Activated CD4-positive, alpha-beta memory T cell treated with anti-CD3 and anti-CD28 coated beads for 36 hours (primary cell): ENCODE measurements around the gene JDP2. TPM values are rescaled to one million over a fixed set of nuclear protein-coding genes. Genes with fewer than 3 reads are reported as not detected.

Experiments
- CTCF ChIA-PET: fragments of 350-600 bp; sonication (Branson Sonifier 250); formaldehyde crosslinking; loops from one replicate; lab custom pipeline; 2021; ENCODE audit warnings: antibody characterized with exemption, inconsistent platforms; lab: Charles Lee
- POLR2A ChIA-PET: fragments of 350-600 bp; sonication (Branson Sonifier 250); formaldehyde crosslinking; loops from one replicate; lab custom pipeline; 2021; ENCODE audit warnings: antibody characterized with exemption; lab: Charles Lee
- DNase-seq: peaks from one replicate; pipeline ENCODE4 v3.0.0-alpha.2; 2020
- H3K27ac Mint-ChIP-seq: one replicate; pipeline ENCODE4 v1.8.0; 2021; ENCODE audit warnings: mixed read lengths
- H3K27me3 Mint-ChIP-seq: one replicate; pipeline ENCODE4 v1.8.0; 2021; ENCODE audit warnings: mixed read lengths
- H3K36me3 Mint-ChIP-seq: one replicate; pipeline ENCODE4 v1.8.0; 2021; ENCODE audit warnings: mixed read lengths
- H3K4me1 Mint-ChIP-seq: one replicate; pipeline ENCODE4 v1.8.0; 2021; ENCODE audit warnings: low read depth, mixed read lengths
- H3K4me3 Mint-ChIP-seq: one replicate; pipeline ENCODE4 v1.8.0; 2021; ENCODE audit warnings: mild to moderate bottlenecking, mixed read lengths
- H3K9me3 Mint-ChIP-seq: one replicate; pipeline ENCODE4 v1.8.0; 2021; ENCODE audit warnings: mixed read lengths
- intact Hi-C: fragments of 100-400 bp; cut with micrococcal nuclease; formaldehyde crosslinking; loops from one replicate; pipeline ENCODE4 v1.15.1; 2023
- total RNA-seq, 2 experiments: library from RNA; stranded (reverse); gene quantifications; one replicate each; pipeline ENCODE4 v1.2.3, GENCODE V29; 2021

The JDP2 gene
- total RNA-seq, 2 experiments from 2014 or later = 1.7 to 1.8 TPM

- Mint-ChIP-seq H3K27ac (no peak overlapping the region), H3K4me1 (peaks cover 20% of the 10 kb centered on the region), H3K4me3 (no peak overlapping the region), H3K9me3 (no peaks in the 10 kb centered on the region), H3K36me3 (no peaks in the 10 kb centered on the region), H3K27me3 (peaks cover 11% of the 10 kb centered on the region)
- ChIA-PET POLR2A (interaction anchor here (1.2 kb wide), 1 partner anchor 12 kb away, joined by 3 read pairs; no protein-coding TSS in a partner anchor), CTCF (interaction anchor here (1.3 to 1.7 kb wide), 2 partner anchors 58 to 130 kb away, joined by 4 to 6 read pairs; no protein-coding TSS in a partner anchor)
- DNase-seq = no peak
- intact Hi-C loops = no loop called here
Measured at GRCh38 chr14:75430976-75431375, 3.2 kb downstream of the JDP2 start.

DNA sequence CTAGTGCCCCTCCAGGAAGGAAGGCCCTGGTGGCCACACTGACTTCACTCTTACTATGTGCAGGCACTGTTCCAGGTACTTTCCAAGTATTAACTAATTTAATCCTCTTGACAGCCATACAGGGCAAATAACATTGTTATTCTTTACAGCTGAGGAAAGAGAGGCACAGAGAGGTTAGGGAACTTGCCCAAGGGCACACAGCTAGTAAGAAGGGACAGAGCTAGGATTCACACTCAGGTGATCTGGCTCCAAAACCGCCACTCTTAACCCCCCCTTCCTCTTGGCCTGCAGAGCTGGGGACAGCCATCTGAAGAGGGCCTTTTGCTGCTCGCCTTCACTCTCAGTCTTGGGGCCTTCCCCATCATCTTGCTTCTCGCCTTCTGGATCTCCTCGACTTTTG is 4.0 kb downstream of the JDP2 start:
- DNase-seq = no peak
- Mint-ChIP-seq H3K4me1 (peaks cover 16% of the 10 kb centered on the region), H3K4me3 (no peak overlapping the region), H3K27ac (no peak overlapping the region), H3K27me3 (peaks cover 6% of the 10 kb centered on the region), H3K9me3 (no peaks in the 10 kb centered on the region), H3K36me3 (no peaks in the 10 kb centered on the region)
- ChIA-PET POLR2A (no interaction called here), CTCF (interaction anchor here (0.9 kb wide), 1 partner anchor 223 kb away, joined by 3 read pairs; no protein-coding TSS in a partner anchor)
- intact Hi-C loops = no loop called here

DNA sequence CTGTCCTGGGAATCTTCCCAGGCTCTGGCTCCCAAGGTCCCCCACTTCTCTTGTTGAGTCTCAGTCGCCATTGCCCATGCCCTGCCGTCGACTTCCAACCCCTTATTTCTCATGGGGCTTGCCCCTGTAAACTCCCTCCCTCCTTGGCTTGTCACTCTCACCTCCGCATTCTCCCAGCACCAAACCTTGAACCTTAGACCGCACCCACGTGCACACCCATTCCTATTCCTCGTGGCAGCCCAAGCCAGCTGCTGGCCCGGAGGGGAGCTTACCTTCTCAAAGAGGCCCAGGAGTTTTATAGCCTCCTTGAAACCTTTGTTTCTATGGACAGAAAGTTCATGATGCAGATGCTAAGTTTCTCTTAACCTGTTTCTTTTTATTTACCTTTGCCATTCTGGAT is 4.6 kb downstream of the JDP2 start:
- Mint-ChIP-seq H3K4me3 (no peak overlapping the region), H3K36me3 (no peaks in the 10 kb centered on the region), H3K27ac (no peak overlapping the region), H3K4me1 (peaks cover 10% of the 10 kb centered on the region), H3K9me3 (no peaks in the 10 kb centered on the region), H3K27me3 (peaks cover 4% of the 10 kb centered on the region)
- ChIA-PET POLR2A (no interaction called here), CTCF (interaction anchor here (0.6 to 0.9 kb wide), 2 partner anchors 99 to 222 kb away, joined by 3 read pairs; no protein-coding TSS in a partner anchor)
- intact Hi-C loops = no loop called here
- no peak for DNase-seq

GRCh38 chr14:75433631-75434071 is 5.8 kb downstream of the JDP2 start:
- H3K36me3 Mint-ChIP-seq = no peaks in the 10 kb centered on the region

DNA sequence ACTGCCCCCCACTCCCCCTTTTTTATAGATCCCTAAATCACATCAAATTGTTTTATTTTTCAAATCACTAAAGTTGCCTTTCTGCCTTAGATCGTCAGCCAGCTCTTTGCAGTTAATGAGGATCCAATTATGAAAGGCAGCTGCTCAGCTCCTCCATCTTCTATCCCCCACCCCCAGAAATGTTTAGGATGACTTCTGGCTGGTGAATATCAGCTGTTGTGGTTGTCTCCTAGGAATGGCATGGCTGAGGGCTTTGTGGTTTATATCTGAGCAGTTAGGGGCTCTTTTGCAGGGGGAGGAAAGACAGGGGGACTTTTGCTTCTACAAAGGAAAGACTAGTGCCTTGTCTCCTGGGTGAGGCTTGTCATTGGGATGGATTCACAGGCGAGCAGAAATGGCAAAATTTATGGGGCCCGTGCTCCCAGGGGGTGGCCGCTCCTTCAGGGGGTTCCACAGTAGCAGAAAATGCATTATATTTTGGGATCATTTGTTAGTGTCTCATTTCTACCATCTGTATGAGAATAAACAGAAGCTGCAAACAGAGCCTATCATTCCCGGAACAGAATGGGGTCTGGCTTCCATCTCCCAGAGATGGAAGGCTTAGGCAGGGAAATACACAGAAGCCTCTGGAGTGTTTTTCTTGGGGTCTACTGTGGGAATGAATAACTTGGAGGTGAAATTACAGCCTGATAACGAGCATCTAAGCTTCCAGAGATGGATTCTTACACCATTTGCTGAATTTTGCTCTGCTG is 6.5 kb downstream of the JDP2 start:
- H3K27ac Mint-ChIP-seq = no peak overlapping the region
- intact Hi-C loops = no loop called here
- no peaks in the 10 kb centered on the region for H3K36me3 Mint-ChIP-seq
- no peaks in the 10 kb centered on the region for H3K9me3 Mint-ChIP-seq
- no peak for DNase-seq
- H3K27me3 Mint-ChIP-seq = peaks cover 4% of the 10 kb centered on the region
- H3K4me3 Mint-ChIP-seq = no peak overlapping the region
- POLR2A ChIA-PET = no interaction called here
- H3K4me1 Mint-ChIP-seq = peaks cover 10% of the 10 kb centered on the region
- CTCF ChIA-PET = no interaction called here

More at GRCh38 chr14:75433631-75434071, 5.8 kb downstream of the JDP2 start:
- no peak overlapping the region for H3K4me3 Mint-ChIP-seq
- peaks cover 10% of the 10 kb centered on the region for H3K4me1 Mint-ChIP-seq
- no peaks in the 10 kb centered on the region for H3K9me3 Mint-ChIP-seq
- intact Hi-C loops = no loop called here
- H3K27ac Mint-ChIP-seq = no peak overlapping the region
- no peak for DNase-seq
- H3K27me3 Mint-ChIP-seq = peaks cover 4% of the 10 kb centered on the region
- CTCF ChIA-PET = no interaction called here
- POLR2A ChIA-PET = no interaction called here

DNA sequence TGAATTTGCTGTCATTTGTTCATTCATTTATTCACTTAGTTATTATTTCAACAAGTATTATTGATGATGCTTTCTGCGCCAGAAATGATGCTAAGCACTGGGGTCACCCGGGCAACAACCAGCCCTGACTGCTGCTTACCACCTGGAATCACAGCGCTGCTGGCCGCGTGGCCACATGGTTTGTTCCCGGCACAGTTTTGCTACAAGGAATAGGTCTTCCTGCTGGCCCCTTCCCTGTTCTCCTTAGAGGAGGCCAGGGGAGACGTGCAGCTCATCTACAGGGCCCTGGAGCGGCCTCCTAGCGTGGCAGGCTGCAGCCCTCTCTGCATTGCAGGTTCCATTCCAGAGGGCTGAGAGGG is 7.0 kb downstream of the JDP2 start:
- POLR2A ChIA-PET = no interaction called here

GRCh38 chr14:75435473-75435872 is 7.7 kb downstream of the JDP2 start:
- Mint-ChIP-seq H3K27ac (no peak overlapping the region), H3K4me3 (no peak overlapping the region), H3K9me3 (no peaks in the 10 kb centered on the region), H3K4me1 (peaks cover 10% of the 10 kb centered on the region), H3K36me3 (no peaks in the 10 kb centered on the region), H3K27me3 (no peaks in the 10 kb centered on the region)
- intact Hi-C loops = no loop called here
- DNase-seq = no peak
- POLR2A ChIA-PET = no interaction called here
- CTCF ChIA-PET = no interaction called here

More for the DNA sequence above, 7.0 kb downstream of the JDP2 start:
- CTCF ChIA-PET = no interaction called here
- Mint-ChIP-seq H3K27me3 (no peaks in the 10 kb centered on the region), H3K4me3 (no peak overlapping the region), H3K9me3 (no peaks in the 10 kb centered on the region), H3K36me3 (no peaks in the 10 kb centered on the region), H3K27ac (no peak overlapping the region), H3K4me1 (peaks cover 10% of the 10 kb centered on the region)
- DNase-seq = no peak
- intact Hi-C loops = no loop called here

GRCh38 chr14:75437201-75438143 is 9.7 kb downstream of the JDP2 start:
- intact Hi-C loops = no loop called here
- no peak for DNase-seq
- CTCF ChIA-PET = interaction anchor here (1.4 kb wide), 1 partner anchor 52 kb away, joined by 3 read pairs; no protein-coding TSS in a partner anchor
- Mint-ChIP-seq H3K27ac (no peak overlapping the region), H3K4me3 (no peak overlapping the region), H3K27me3 (no peaks in the 10 kb centered on the region), H3K4me1 (peaks cover 10% of the 10 kb centered on the region), H3K36me3 (no peaks in the 10 kb centered on the region), H3K9me3 (no peaks in the 10 kb centered on the region)
- POLR2A ChIA-PET = interaction anchor here (0.7 kb wide), 1 partner anchor 99 kb away, joined by 5 read pairs; no protein-coding TSS in a partner anchor

- DNase-seq = no peak
- Mint-ChIP-seq H3K9me3 (no peaks in the 10 kb centered on the region), H3K27me3 (no peaks in the 10 kb centered on the region), H3K36me3 (no peaks in the 10 kb centered on the region), H3K4me3 (no peak overlapping the region), H3K27ac (no peak overlapping the region), H3K4me1 (peaks cover 10% of the 10 kb centered on the region)
- ChIA-PET CTCF (interaction anchor here (1.4 kb wide), 1 partner anchor 51 kb away, joined by 3 read pairs; no protein-coding TSS in a partner anchor), POLR2A (no interaction called here)
- intact Hi-C loops = no loop called here
Measured at GRCh38 chr14:75438486-75439080, 10.8 kb downstream of the JDP2 start.

- Mint-ChIP-seq H3K4me1 (peaks cover 10% of the 10 kb centered on the region), H3K36me3 (no peaks in the 10 kb centered on the region), H3K27me3 (no peaks in the 10 kb centered on the region), H3K27ac (no peak overlapping the region), H3K9me3 (no peaks in the 10 kb centered on the region), H3K4me3 (no peak overlapping the region)
- no peak for DNase-seq
- intact Hi-C loops = no loop called here
- ChIA-PET POLR2A (no interaction called here), CTCF (interaction anchor here (1.4 kb wide), 1 partner anchor 132 kb away, joined by 7 read pairs; no protein-coding TSS in a partner anchor)
Measured at GRCh38 chr14:75439989-75440388, 12.2 kb downstream of the JDP2 start.

GRCh38 chr14:75440733-75441477 is 13.1 kb downstream of the JDP2 start:
- CTCF ChIA-PET = interaction anchor here (0.6 kb wide), 1 partner anchor 361 kb away, joined by 3 read pairs; no protein-coding TSS in a partner anchor
- Mint-ChIP-seq H3K36me3 (no peaks in the 10 kb centered on the region), H3K9me3 (no peaks in the 10 kb centered on the region), H3K4me3 (no peak overlapping the region), H3K4me1 (peaks cover 3% of the 10 kb centered on the region), H3K27ac (no peak overlapping the region), H3K27me3 (no peaks in the 10 kb centered on the region)
- POLR2A ChIA-PET = no interaction called here
- no peak for DNase-seq
- intact Hi-C loops = no loop called here
